ENCODE data around the gene PSMB2.
"Not testable (repeated sequence)": the region's sequence is repeated elsewhere in the genome, so short reads cannot be mapped to it uniquely, and the experiment has no call there.

Gene PSMB2

DNA sequence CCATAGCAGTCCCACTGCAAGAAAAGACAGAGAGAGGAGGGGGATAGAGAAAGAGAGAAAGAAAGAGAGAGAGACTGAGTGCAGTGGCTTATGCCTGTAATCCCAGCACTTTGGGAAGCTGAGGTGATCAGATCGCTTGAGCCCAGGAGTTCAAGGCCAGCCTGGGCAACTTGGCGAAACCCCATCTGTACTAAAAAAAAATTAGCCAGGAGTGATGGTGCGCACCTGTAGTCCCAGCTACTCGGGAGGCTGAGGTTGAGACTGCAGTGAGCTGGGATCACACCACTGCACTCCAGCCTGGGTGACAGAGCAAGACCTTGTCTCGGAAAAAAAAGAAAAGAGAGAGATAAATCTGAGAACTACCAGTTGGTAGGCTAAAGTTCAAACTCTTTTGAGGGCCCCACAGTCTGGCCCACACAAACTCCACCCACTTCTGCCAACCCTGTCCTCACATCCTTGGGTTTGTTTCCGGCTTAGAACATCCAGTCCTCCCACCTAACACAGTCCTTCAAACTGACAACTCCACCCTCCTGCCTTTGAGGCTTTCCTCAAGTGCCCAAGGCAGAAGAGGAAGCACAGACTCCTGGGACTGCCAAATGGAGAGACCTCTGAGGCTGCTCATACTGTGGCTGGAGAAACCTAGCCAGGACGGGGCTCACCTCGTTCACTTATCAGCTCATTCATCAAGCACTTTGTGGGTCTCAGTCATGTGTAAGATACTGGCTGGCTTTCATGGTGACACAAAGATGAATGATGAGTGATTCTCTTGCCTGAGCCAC, 48.1 kb downstream of the PSMB2 start:
- no peak for DNase-seq (ENCODE audit: low spot score)

DNA sequence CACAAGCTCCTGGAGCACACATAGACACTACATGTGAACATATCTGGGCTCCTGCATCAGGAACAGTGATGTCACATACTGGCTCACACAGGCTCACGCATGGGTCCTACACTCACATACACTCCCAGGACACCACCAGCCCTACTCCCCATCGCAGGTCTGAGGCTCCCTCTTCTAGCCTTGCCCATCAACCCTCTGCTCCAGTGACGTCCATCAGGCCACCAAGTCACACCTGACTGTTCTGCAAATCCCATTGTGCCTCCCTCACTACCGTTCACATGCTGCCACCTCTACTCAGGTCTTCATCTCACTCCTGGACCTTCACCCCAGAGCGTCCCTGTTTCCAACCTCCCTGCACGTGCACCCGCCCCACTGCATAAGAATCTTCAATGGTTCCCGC, 50.1 kb downstream of the PSMB2 start:
- no peak for DNase-seq (ENCODE audit: low spot score)

DNA sequence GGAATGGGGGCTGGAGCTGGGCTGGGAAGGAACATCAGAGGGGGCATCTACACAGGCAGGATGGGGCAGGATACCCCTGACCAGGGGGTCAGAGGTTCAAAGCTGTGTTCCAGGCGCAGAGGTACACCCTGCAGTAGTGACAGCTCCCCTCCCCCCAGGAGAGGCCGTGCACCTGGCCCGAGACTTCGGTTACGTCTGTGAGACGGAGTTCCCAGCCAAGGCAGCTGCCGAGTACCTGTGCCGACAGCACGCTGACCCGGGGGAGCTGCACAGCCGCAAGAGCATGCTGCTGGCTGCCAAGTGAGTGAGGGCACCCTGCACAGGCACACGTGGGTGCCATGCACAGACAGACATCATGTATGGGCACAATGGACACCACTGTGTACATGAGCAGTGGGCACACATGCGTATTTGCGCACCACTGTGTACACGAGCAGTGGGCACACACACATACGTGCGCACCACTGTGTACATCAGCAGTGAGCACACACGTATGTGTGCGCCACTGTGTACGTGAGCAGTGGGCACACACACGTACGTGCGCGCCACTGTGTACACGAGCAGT, 50.8 kb downstream of the PSMB2 start:
- no peak for DNase-seq (ENCODE audit: low spot score)

DNA sequence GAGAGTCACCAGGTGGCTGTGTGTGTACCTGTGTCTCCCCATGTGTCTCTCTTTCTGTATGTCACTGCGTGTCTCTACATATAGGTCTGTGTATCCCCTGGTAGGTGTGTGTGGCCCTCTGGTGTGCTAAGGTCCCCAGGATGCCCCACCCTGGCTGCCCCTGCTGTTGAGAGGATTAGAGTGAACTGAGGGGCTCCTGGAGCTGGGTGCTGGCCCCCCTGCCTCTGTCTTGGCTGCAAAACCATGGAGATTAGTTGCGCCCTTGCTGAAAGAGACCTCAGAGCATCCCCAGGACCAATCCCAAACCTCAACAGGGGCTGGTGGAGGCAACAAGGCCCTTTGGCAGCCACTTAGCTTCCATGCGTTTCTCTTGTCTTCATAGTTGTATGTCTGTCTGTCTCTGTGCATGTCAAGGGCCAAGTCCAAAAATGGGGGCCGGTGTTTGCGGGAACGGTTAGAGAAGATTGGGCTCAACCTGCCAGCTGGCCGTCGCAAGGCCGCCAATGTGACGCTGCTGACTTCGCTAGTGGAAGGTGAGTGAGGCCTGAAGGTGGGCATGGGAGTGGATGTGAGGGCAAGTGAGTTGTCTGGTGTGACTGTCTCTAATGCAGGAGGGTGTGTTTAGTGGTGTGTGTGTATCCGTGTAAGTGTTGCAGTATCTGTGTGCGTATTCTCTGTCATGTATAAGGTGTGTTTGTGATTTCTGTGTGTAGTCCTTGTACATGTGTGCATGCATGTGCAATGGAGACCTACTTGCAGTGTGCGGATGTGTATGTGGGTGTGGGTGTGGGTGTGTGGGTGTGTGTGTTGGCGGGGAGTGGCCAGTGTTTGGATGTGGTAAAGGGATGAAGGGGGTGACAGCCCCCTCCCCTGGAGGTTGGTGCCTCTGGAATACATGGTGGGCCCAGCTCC, 51.6 kb downstream of the PSMB2 start:
- no peak for DNase-seq (ENCODE audit: low spot score)

DNA sequence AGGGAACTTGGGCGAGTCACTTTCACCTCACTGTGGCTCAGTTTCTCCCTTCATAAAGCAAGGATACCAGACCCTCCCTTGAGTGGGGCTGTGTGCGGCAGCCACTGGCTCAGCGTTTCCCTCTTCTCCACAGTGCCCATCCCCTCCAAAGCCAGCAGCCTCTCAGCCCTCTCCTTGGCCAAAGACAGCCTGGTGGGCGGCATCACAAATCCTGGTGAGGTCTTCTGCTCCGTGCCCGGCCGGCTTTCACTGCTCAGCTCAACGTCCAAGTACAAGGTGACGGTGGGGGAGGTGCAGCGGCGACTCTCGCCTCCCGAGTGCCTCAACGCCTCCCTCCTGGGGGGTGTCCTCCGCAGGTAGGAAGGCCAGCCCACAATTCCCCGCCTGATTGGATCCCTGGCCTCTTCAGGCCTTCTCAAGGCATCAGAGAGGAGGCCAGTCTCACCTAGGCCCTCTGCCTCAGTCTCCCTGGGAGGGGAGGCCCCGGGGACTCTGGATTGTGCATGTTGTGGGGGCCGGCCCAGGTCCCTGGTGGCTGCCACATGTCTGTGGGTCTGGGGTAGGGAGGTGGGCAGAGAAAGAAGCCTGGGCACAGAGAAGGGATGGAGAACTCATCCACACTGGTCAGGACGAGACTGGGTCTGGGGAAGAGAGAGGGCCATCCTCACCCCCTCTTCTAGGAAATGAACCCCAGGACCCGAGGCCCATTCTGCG, 53.0 kb downstream of the PSMB2 start:
- DNase-seq (ENCODE audit: low spot score), result no peak

DNA sequence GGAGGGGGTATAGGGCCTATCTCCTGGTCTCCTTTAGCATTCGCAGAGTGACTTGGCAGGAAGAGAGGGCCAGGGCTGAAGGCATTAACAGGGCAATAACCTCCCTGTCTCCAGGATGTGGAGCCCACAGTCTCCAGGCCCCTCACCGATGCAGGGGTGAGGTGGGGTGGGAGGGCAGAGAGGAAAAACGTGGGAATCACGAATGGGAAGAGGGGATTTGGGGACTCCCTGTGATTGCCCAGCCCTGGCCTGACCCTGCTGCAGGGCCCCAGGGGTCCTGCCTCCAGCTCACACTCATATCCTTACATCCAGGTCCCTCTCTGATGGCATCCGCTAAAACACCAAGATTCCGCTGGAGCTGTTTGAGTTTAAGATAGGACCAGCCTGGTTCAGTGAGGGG, 53.6 kb downstream of the PSMB2 start:
- no peak for DNase-seq (ENCODE audit: low spot score)

DNA sequence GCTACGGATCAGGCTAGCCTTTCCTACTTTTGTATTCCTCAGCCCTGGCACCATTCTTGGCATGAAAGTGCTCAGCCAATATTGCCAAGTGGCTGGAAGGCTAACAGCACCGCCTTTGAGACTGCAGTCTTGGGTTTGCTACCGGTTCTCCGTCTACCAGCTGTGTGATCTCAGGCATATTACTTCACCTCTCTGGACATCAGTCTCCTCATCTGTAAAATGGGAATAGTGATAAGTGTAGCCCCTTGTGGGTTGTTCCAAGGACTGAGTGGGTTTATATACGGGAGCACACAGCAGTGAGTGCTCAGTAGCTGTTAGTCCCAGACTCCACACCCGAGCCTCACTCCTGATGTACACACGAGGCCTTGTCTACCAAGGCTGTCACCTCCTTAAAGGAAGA, 54.5 kb downstream of the PSMB2 start:
- DNase-seq (ENCODE audit: low spot score), result no peak

DNA sequence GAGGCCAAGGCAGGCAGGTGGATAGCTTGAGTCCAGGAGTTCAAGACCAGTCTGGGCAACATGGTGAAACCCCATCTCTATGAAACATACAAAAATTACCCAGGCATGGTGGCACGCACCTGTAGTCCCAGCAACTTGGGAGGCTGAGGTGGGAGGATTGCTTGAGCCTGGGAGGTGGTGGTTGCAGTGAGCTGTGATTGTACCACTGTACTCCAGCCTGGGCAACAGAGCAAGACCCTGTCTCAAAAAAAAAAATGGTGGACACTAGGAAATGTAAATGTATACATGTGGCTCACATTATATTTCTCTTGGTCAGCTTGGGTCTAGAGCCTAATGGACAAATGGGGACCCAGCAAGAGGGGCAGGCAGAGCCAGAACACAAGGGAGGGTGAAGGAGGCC, 55.5 kb downstream of the PSMB2 start:
- not testable (repeated sequence) for DNase-seq (ENCODE audit: low spot score)

DNA sequence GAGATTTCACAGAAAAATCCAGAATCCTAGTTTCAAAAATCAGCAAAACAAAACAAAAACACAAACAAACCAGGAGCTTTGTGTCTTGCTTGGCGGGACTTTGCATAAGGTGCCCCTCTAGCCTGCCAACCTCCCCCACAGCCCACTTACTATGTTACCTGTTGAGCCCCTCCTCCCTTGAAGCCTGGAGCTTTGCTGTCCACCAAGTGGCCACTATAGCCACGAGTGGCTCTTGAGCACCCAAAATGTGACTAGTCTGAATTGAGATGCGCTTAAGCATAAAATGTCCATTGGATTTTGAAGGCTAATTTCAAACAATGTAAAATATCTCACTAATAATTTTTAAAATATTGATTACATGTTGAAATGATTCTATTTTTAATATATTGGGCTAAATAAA, 56.0 kb downstream of the PSMB2 start:
- no peak for DNase-seq (ENCODE audit: low spot score)

DNA sequence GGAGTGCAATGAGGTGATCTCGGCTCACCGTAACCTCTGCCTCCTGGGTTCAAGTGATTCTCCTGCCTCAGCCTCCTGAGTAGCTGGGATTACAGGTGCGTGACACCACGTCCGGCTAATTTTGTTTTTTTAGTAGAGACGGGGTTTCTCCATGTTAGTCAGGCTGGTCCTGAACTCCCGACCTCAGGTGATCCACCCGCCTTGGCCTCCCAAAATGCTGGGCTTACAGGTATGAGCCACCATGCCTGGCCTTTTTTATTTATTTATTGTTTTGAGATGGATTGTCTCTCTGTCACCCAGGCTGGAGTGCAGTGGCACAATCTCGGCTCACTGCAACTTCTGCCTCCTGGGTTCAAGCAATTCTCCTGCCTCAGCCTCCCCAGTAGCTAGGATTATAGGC, 59.7 kb downstream of the PSMB2 start:
- DNase-seq (ENCODE audit: low spot score), result not testable (repeated sequence)

DNA sequence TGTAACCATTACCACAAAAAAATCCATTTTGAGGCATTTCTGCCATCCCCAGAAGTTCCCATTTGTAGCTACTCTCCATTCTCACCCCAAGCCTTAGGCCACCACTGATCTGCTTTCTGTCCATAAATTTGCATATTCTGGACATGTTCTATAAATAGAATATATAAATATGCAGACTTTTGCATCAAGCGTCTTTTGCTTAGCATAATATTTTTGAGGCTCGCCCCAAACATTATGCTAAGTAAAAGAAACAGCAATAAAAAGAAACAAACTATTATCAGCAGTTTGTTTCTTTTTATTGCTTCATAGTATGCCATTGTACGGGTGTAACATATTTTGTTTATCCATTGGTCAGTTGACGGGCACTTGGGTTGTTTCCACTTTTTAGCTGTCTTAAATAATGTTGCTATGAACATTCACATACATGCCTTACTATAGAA, 60.4 kb downstream of the PSMB2 start:
- no peak for DNase-seq (ENCODE audit: low spot score)

DNA sequence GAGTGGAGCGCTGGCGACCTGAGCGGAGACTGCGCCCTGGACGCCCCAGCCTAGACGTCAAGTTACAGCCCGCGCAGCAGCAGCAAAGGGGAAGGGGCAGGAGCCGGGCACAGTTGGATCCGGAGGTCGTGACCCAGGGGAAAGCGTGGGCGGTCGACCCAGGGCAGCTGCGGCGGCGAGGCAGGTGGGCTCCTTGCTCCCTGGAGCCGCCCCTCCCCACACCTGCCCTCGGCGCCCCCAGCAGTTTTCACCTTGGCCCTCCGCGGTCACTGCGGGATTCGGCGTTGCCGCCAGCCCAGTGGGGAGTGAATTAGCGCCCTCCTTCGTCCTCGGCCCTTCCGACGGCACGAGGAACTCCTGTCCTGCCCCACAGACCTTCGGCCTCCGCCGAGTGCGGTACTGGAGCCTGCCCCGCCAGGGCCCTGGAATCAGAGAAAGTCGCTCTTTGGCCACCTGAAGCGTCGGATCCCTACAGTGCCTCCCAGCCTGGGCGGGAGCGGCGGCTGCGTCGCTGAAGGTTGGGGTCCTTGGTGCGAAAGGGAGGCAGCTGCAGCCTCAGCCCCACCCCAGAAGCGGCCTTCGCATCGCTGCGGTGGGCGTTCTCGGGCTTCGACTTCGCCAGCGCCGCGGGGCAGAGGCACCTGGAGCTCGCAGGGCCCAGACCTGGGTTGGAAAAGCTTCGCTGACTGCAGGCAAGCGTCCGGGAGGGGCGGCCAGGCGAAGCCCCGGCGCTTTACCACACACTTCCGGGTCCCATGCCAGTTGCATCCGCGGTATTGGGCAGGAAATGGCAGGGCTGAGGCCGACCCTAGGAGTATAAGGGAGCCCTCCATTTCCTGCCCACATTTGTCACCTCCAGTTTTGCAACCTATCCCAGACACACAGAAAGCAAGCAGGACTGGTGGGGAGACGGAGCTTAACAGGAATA, 64.0 kb downstream of the PSMB2 start:
- DNase-seq (ENCODE audit: low spot score), result no peak

DNA sequence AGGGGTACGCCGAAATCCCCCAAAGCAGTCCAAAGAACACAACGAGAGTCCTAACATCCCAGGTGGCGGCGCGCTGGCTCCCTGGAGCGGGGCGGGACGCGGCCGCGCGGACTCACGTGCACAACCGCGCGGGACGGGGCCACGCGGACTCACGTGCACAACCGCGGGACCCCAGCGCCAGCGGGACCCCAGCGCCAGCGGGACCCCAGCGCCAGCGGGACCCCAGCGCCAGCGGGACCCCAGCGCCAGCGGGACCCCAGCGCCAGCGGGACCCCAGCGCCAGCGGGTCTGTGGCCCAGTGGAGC, 64.6 kb downstream of the PSMB2 start:
- DNase-seq (ENCODE audit: low spot score), result not testable (repeated sequence)

DNA sequence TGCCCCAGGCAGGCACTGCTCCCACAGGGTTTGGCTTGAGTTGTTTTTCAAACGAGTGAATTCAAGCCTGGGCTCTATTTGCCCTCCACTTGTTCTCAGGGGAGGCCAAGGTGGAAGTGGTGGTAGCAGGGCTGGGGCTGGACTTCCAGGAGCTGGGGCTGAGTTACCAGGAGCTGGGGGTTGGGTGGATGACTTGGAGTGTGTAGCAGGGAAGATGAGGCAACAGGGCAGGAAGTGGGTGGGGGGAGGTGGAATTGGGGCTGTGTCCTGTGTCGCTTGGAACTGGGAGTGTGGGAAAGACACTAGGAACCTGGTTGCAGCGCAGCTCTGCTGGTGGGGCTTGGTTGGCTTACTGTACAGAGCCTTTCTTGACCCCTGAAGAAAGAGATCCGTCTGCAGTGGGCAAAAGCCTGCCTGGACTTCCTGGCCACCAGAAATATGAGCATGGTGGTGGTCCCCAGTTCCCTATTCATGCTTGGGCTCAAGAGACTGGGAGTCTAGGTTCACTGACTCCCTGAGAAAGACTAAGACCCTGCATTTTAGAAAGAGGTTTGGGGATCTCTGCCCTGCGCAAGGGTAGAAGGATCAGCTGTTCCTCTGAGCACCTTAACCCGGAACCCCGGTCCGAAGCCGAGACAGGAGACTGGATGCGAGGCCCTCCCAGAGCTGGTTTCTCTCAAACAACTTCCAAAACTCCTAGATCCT, 65.1 kb downstream of the PSMB2 start:
- no peak for DNase-seq (ENCODE audit: low spot score)

DNA sequence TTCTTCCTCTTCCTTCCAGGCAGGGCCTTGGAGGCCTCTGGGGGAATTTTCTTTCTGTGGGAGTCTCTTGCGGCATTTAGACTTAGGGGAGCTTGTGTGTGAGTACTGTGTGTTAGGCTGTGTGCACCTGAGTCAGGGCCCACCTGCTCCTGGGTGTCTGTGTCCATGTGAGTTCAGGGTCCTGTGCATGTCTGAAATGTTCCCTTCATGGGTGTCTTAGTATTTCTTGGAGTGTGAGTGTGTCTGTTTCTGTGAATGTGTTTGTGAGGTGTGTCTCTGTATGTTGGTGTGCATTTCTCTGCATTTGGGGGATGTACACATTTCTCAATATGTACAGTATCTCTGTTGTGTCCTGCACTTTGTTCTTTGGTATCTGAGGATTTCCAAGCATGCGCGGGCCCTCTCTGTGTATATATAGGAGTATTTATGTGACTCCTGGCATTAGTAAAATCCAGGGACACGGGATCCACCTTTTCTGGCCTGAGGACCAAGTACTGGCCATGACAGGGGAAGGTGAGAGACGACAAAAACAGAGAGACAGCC, 65.8 kb downstream of the PSMB2 start:
- DNase-seq (ENCODE audit: low spot score), result no peak

DNA sequence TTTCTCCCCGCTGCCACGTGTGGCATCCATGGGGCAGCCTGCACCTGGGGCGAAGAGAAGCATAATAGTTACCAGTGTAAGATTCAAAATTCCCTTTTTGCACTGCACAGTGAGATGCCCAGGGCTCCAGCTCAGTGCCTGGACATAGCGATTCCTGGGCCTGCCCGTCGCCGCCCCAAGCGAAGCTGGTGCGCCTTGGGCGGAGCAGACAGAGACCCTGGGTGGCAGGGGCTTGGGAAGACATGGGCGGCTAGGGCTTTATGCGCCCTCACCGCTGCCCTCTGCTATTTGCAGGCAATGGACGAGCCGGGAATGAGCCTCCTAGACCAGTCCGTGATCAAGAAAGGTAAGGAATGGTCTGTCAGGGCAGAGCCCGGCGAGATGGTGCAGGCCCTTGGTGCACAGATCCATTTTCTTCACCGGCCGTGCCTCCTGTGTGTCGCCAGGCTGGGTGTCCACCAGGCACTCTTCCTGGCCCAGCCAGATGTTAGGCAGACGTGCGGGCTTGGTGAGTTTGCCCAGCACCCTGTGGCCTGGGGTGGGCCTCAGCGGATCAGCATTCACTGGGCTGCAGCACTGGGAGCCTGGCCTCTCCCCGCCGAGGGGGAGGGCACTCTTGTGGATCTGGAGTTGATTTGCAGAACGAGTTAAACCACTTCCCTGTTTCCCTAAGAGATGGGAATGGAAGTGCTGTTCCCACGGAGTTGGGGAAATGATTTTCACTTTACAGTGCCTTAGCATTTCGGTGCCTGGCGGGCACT, 66.5 kb downstream of the PSMB2 start:
- no peak for DNase-seq (ENCODE audit: low spot score)

DNA sequence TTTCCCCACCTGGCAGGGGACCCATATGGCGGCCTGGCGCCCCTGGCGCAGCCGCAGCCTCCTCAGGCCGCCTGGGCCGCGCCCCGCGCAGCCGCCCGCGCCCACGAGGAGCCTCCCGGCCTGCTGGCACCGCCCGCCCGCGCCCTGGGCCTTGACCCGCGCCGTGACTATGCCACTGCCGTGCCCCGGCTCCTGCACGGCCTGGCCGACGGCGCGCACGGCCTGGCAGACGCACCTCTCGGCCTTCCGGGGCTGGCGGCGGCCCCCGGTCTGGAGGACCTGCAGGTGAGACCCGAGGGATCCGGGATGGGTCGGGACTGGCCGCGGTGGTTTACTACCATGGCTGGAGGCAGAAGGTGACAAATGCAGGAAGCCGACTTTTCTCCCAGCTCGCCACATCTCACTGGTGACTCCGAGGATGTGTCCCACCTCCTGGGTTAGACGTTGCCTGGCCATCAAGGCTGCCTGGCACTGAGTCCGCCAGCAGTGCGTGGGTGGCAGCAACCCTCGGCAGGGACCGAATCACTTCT, 67.1 kb downstream of the PSMB2 start:
- no peak for DNase-seq (ENCODE audit: low spot score)

DNA sequence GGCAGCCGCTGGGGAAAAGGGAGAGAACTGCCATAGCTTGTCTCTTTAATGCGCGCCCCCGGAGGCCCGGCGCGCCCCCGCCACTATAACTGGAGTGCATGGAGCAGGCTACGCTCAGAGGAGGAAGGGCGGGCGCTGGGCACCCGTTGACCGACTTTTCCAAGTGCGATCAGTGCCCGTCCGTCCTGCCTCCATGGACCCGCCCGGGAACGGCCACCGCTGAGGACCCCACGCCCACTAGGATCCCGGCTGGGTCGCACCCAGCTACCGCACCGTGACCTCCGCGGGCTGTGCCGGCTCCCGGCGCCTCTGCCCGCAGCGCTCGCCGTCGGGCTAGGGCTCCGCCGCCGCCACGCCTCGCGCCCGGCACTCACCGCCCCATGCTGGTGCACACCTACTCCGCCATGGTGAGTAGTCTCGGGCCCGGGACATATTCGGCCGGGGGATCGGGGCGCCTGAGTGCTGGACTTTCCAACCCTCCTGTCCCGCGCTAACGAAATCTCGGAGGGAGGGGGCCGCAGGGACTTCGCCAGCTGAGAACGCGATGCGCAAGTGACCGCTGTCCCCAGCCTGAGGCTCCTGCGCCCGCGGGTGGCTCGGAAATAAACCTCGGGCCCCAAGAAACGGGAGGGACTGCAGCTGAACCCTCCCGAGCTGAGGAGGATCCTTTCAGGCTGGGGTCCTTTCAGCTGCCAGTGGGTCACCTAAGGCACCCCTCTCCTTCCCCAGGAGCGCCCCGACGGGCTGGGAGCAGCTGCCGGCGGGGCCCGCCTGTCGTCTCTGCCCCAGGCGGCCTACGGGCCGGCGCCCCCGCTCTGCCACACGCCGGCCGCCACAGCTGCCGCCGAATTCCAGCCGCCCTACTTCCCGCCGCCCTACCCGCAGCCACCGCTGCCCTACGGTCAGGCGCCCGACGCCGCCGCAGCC, 67.9 kb downstream of the PSMB2 start, which contains the start of gene TFAP2E:
Gene TFAP2E, plus strand, starts transcription at position 117 of the 927 bp plus-strand sequence. Its CDS starts 264 bp downstream, at position 381.
- no peak for DNase-seq (ENCODE audit: low spot score)
